ENCODE results near the gene NAALADL2. TPM values are rescaled to one million over a fixed set of nuclear protein-coding genes. Genes with fewer than 3 reads are reported as not detected.

Gene NAALADL2
- total and polyA plus RNA-seq, 2 donors (not counting 3 experiments of a cell fraction or from before 2014, with no cell fraction given) = 1.1 to 4.0 TPM

DNA sequence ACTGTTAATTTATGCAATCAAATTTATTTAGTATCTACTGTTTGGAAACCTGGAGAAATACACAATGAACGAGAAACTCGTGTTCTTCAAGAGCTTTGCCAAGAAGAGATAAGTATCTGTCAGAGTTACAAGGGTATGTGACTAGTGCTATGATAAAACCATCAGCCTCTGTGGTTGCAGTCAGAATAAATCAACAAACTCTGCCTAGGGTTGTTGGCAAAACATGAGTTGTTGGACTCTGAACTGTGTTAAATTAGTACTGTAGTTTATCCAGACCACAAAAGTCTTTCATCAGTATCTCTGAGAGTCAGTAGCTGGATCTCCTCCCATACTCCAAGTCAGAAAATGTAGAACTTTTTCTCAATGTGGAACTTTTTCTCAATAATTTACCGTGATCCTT is 918.4 kb downstream of the NAALADL2 start:
- dilution Hi-C loops (cut with MboI; ENCODE audit: extremely low pct_ligation_motif_present, low sequenced_read_pairs) = no loop called here
- no peak for FAIRE-seq
- no peak overlapping the region for H3K4me2 ChIP-seq (ENCODE audit: insufficient read depth, low read length)
- intact Hi-C loops (cut with micrococcal nuclease) = no loop called here
- peak; percentile 10 for DNase-seq (ENCODE audit: low read depth, low spot score)
- no TSS peak for BruUV-seq (replicated peaks)
- no peaks in the 10 kb centered on the region for H3K79me2 ChIP-seq (ENCODE audit: control insufficient read depth, insufficient read depth, low read length)
- no peaks in the 10 kb centered on the region for H3K27me3 ChIP-seq (ENCODE audit: control insufficient read depth in 2 of 2, insufficient read depth in 2 of 2, low read length in 2 of 2)
- H4K20me1 ChIP-seq (replicated peaks; ENCODE audit: control insufficient read depth, extremely low read depth, insufficient read depth, low read length) = no peaks in the 10 kb centered on the region
- CTCF ChIA-PET = interaction anchor here (0.5 kb wide), 1 partner anchor 42 kb away, joined by 3 read pairs; no protein-coding TSS in a partner anchor
- no peaks in the 10 kb centered on the region for H3K9me3 ChIP-seq (replicated peaks; ENCODE audit: control insufficient read depth, insufficient read depth, low read length)
- H3K27ac ChIP-seq (ENCODE audit: insufficient read depth, low read depth, low read length) = no peak overlapping the region
- no peaks in the 10 kb centered on the region for H3K36me3 ChIP-seq (ENCODE audit: control insufficient read depth in 2 of 2, extremely low read depth in 1 of 2, insufficient read depth in 2 of 2, low read length in 2 of 2)
- POLR2A ChIA-PET = no interaction called here
- H3K4me1 ChIP-seq (ENCODE audit: control insufficient read depth, extremely low read depth, insufficient read depth, low read length) = no peaks in the 10 kb centered on the region
- TF ChIP-seq MAX (IDR thresholded peaks at IDR 0.05; ENCODE audit: insufficient read depth, insufficient read length) (no peak), CTCF (IDR thresholded peaks at IDR 0.05; ENCODE audit: extremely low read depth in 1 of 2, insufficient read depth in 1 of 2, low read depth in 1 of 2, low read length in 2 of 2) (no peak), EZH2 (IDR thresholded peaks at IDR 0.05; ENCODE audit: borderline replicate concordance, low read depth, low read length, severe bottlenecking) (no peak), FOS (IDR thresholded peaks at IDR 0.05; ENCODE audit: borderline replicate concordance, insufficient read depth, low read length) (no peak), POLR2A (IDR thresholded peaks at IDR 0.05; ENCODE audit: low read depth, low read length) (no peak), JUN (IDR thresholded peaks at IDR 0.05; ENCODE audit: borderline replicate concordance, insufficient read depth, insufficient read length, low read depth) (no peak), POLR2AphosphoS5 (IDR thresholded peaks at IDR 0.05; ENCODE audit: insufficient read depth, low read depth, low read length) (no peak), GATA2 (IDR thresholded peaks at IDR 0.05; ENCODE audit: insufficient read depth, insufficient read length, low read depth, low read length) (no peak), MYC (IDR thresholded peaks at IDR 0.05; ENCODE audit: low read depth, low read length) (no peak)
- H3K9me1 ChIP-seq (replicated peaks; ENCODE audit: control insufficient read depth, extremely low read depth, insufficient read depth, low read length) = no peaks in the 10 kb centered on the region
- H3K9ac ChIP-seq (replicated peaks; ENCODE audit: extremely low read depth, insufficient read depth, low read length) = no peak overlapping the region
- H3K4me3 ChIP-seq (replicated peaks in 1 of 3; ENCODE audit: insufficient read depth in 1 of 3, low read depth in 1 of 3, low read length in 3 of 3) = no peak overlapping the region
- H2AFZ ChIP-seq (ENCODE audit: low read depth, low read length) = no peak overlapping the region

Data from endothelial cell of umbilical vein (primary cell).